Suppressor macrophage treated with lipopolysaccharide for 1 hour (primary cell): ENCODE measurements around the gene GJB2.
"Not testable (repeated sequence)": the region's sequence is repeated elsewhere in the genome, so short reads cannot be mapped to it uniquely, and the experiment has no call there.

Experiments
- DNase-seq, 3 donors: peaks; one replicate each; pipeline ENCODE4 v3.0.0-alpha.2; 2020 to 2022

GJB2 gene

DNA sequence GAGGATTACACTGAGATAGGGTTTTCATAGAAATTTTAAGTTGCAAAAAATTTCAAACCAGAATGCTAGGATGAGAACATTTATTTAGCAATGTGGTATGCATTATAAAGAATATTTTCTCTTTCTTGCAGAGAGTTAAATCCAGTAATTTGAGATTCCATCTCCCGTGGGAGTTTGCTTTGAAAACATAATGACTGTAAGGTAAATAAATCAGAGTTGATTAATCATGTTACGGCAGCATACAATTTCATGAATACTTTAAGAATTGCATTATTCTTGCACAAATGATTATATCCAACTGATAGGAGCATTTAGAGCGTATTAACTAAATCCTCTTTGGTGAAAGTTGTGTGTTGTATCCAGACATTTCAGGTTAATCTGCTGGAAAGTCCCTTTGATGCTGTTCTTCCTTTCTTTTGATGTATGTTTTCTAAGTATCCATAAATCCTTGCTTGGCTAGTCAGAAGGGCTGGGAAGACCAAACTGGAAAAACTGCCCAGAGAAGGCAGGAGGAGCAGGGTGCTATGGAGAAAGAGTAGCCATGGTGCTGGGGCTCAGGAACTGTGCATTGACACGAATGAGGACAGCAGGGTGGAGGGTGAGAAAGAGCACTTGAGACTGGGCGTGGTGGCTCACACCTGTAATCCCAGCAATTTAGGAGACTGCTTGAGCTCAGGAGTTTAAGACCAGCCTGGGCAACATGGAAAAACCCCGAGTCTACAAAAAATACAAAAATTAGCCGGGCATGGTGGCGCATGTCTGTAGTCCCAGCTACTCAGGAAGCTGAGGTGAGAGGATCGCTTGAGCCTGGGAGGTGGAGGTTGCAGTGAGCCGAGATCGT, 27.1 kb downstream of the GJB2 start:
- DNase-seq: no peak

DNA sequence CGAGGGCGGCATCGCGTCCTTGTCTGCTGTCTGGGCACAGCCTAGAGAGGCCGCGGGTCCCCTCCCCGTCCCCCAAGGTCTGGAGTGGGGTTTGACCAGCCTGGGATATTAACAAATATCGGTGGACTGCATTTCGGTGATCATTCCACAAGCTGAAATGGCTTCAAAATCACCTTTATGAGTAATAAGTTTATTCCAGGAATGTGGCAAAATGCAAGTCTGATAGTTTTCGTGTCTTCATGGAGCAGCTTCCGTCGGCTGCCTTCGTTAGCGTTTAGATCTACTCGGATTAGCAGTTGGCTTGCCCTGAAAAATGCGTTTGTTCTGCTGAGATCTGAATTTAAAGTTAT, 30.8 kb downstream of the GJB2 start:
- DNase-seq: no peak

DNA sequence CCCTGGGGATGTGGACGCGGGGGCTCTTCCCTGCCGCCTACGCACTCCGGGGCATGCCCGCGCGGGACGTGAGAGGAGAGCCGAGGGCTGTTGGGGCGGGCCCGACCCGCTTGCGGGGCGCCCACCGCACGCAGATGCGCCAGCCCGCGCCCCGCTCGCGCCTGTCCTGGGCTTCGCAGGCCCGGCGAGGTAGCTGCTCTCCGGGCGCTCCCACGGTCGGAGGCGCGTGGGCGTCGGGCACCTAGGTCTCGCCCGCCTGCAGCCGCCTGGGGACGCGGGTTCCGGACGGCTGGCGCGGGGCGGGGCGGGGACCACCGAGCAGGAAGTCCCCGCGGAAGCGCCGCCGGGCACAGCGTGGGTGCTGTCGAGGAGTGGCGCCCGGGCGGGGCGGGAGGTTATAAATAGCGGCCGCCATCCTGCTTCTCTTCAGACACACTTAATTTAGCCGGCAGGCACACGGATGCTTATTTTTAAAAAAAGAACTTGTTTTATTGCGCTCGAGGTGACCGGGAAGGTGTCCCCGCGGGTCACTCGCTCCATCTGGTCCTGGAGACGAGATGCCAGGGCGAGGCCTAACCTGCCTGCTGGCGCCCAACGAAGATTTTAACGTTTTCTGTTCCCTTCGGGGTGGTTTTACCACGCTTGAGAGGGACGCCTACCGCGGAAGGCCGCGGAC, 31.3 kb downstream of the GJB2 start:
- DNase-seq: peak; percentile 38 to 81 (median 62)

DNA sequence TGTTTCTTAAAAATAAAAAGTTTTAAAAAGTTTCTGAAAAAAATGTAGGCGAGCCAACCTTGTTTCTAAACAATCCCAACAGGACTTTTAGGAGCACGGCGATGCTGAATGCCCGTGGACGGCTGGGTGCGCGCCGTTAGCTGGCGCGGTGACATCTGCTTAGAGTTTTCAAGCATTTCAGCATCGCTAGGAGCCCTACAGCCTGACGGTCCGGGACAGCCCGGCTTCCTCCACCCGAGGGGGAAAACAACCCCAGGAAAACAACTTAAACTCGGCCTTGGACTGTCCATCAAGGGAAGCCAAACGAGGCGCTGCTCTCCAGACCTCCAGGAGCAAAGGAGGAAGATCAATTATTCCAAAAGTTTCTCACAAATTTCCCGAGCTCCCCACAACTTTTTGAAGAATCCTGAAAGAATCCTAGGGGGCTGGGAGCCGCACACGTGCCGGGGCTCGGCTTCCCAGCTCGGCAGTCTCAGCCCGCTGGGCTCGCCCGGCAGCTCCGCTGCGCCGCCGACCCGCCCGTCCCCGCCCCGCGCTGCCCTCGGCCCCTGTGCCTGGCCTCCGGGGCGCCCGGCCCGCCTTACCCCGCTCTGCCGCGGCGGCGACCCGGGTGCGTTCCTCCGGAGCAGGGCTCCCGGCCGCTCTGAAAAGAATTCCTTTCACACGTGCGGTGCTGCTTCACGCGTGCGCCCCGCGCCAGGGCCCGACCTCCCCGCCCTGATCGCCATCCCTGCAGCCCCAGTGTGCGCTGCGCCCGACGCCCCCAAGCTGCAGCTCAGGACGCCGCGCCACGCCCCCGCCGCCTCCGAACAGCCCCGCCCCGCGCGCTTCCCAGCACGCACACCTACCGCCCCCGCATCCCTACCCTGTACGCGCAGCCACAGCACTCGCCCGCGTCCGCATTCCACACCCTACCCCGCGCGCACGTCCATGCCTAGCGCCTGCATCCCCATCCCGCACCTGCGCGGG, 32.1 kb downstream of the GJB2 start, which contains the start of gene GJA3:
GJA3 (minus strand) TSS at position 747 of the 969 bp plus-strand sequence. CDS start 17,764 bp downstream, outside the sequence.
- DNase-seq: peak in 2 of 3 donors; percentile 34 to 56

DNA sequence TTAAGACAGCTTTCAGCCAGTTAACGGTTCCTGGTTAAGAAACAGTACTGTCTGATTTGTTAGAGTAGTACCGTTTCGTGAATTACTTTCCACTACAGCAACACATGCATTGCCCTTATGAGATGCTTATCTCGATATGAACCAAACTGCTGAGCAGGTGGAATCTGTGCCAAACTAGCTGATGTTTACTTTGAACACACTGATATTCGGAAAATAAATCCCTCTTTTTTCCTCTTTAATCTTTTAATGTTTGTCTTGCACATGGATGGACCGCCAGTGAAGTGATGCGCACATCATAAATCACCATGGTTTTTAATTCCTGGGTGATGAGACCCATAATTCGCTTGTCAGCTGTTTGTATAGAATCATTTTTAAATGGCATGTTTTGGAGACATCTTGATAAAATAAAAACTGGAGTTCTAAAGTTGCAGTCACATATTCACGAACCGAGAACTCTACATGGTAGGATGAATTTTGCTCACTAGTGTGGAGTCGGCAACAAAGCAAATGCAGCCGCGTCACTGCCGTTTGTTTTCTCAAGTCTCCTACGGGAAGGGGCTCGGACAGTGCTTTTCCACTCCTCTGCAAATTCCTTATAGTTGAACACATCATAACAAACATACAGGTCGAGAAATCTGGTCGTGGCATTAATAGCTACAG, 33.0 kb downstream of the GJB2 start:
- DNase-seq: no peak

DNA sequence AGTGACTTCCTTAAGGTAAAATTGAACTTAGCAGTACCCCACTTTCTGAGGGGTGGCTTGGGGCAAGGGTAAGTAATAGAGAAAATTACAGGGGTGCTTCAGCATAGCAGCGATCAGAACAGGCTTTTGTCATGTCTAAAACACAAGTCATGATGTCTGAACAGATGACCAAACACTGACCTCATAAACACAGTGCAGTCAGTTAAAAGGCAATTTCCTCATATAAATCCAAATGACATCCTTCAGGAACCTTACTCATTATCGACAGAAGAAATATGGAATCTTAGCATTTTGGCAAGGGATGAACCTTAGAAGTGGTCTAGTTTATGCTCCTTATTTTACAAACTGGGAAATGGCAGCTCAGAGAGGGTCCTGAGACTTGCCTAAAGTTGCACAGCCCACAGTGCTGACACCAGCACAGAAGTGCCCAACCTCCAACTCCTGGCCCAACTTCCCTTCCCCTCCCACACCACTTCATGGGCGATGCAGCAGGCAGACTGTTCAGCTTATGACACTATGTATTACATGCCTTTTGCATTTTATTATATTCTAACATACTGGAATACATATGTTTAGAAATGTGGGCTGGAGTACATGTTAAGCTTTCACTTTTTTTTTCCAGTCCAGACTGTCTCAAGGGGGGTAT, 35.5 kb downstream of the GJB2 start:
- DNase-seq: peak; percentile 74 to 76 (median 75)

DNA sequence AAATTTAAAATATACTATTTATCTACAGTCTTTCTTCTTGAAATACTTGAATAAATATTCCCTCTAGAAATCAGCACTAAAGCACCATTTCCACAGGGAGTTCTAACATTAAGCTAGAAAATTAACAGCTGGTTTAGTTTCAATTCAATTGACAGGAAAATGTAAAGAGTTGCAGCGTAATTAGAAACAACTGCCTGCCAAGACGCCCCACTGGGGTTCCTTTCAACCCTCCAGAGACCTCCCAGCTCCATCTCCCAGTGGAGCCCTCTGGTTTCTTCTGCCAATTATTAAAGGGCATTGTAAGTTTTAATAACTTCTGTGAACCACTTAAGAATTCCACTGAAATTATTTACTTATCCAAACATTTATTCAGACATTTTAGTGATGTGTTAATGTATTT, 36.0 kb downstream of the GJB2 start:
- no peak for DNase-seq

DNA sequence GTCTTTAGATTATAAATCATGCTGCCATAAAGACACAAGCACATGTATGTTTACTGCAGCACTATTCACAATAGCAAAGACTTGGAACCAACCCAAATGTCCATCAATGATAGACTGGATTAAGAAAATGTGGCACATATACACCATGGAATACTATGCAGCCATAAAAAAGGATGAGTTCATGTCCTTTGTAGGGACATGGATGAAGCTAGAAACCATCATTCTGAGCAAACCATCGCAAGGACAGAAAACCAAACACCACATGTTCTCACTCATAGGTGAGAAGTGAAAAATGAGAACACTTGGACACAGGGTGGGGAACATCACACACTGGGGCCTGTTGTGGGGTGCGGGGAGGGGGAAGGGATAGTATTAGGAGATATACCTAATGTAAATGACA, 39.4 kb downstream of the GJB2 start:
- DNase-seq: not testable (repeated sequence)

DNA sequence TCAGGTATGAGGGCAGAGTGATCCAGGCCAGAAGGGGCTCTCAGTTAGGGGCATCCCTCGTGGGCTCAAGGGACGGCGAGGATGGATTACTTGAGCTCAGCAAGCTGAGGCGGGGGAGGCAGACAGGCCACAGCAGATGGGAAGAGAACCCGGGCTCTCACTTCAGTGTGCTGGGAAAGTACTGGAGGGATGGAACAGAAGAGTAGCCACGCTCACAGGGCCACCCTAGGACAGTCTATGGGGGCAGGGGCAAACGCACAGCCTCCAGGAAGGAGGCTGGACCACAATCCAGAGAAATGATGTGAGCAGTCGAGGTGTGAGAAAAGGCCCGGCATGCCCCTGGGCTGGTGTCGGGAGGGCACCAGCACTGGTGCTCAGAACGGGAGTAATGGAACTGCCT, 41.1 kb downstream of the GJB2 start:
- DNase-seq: no peak

DNA sequence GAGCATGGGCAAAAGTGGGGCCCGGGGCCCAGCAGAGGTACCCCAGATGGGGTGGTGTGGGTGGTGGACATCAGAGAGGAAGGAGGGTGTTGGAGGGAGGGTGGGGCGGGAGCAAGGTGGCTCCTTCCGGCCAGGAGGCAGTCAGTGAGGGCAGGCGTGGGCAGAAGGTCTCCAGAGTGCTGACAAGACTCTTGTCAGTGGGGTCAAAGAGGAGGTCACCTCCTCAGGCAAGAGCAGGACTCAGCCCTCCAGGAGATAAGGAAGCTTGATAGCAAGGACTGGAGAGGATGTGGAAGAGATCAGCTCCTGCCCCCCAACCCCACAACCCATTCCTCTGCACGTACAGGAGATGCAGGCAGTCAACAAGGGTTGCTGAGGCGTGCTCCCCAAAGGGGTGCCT, 41.7 kb downstream of the GJB2 start:
- no peak for DNase-seq

DNA sequence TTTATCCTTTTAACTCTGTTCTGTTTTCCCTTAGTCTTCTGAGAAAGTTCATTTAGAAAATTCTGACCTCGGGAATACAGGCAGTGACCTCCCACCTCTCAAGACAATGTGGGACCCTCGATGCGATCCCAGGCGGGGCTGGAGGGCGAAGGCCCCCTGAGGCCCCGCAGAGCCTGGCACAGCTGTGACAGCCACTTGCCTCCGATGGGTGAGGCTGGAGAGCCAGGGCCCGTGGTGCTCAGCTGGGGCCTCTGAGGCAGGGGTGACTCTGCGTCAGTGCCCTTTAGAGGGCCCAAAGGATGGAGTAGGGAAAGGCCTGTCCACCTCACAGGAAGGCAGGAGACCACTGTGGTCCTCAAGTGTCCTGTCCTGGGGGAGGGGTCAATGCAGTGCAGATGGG, 42.2 kb downstream of the GJB2 start:
- DNase-seq: no peak

DNA sequence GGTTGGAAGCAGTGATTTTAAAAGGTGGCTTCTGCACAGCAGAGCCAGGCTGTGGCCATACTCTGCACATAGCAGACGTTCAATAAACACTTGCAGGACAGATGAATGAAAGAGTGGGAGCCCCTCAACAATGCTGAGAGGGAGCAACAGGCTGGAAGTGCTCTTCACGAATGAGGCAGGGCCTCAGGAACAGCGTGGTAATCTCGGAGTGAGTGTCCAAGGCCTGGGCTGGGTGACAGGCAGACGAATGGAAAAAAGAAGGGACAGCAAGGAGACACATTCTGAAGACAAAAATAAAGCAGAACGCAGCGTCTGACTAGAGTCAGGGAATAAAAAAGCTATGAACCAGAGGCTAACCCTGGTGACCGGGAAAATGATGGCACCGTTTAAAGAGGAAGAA, 43.0 kb downstream of the GJB2 start:
- DNase-seq: no peak

DNA sequence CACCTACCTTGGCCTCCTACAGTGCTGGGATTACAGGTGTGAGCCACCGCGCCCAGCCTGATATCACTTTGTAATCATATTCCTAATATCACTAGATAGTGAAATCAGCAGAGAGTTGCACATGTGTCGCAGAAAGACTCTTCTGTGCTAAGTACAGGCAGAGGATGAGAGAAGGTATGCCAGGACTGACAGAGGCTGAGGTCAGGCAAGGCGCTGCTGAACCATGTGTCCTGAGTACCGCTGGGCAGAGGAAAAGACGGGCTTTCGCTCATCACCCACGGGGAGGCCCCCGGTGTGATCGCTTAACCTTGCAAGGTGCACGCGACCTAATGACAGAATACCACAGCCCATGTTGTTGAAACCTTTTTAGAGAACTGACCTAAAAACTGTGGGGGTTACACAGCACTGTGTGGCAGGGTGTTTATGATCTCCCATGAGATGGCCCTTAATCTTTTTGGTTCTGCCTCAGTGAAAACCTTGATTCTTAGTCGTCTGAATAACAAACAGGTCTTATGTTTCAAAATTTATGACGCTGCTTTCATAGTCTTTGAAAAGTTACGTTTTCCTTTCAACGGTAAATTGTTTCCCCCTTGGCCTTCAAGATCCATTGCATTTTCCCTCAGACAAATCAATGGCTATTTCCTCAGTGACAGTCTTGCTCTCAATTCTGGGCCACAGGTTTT, 44.1 kb downstream of the GJB2 start:
- DNase-seq: no peak

DNA sequence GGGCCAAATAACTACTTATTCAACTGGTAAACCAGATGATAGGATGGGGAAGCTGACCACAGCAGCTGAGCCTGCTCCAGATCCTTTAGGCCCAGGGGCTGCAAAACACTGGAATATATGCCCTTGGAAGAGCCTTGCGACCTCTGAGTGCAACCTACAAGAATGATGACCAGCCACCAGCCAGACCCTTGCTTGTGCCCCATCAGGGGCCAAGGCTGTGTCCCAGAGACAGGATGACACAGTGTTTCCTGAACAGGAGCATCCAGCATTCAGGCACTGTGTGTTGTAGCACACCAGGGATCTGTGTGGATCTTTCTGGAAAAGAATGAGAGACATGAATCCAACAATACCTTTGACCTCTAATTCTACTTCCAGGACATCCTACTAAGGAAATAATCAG, 46.4 kb downstream of the GJB2 start:
- DNase-seq: no peak

DNA sequence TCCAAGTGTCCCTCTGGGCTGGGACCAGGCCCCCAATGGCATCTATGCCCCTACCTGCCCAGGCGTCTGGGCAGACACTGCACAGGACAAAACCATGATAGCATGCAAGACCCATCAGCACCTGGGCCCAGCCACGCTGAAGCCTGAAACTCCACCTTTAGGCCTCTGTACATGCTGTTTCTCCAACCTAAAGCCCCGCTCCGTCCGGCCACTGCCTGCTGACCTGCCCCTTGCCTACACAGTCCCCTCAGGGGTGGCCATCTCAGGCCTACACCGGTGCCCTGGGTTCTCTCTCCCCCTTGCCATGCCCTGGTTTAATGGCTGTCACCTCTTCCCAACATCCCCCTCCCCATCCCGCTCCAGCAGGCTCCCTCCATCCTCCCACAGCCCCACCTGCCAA, 47.2 kb downstream of the GJB2 start:
- DNase-seq: no peak

DNA sequence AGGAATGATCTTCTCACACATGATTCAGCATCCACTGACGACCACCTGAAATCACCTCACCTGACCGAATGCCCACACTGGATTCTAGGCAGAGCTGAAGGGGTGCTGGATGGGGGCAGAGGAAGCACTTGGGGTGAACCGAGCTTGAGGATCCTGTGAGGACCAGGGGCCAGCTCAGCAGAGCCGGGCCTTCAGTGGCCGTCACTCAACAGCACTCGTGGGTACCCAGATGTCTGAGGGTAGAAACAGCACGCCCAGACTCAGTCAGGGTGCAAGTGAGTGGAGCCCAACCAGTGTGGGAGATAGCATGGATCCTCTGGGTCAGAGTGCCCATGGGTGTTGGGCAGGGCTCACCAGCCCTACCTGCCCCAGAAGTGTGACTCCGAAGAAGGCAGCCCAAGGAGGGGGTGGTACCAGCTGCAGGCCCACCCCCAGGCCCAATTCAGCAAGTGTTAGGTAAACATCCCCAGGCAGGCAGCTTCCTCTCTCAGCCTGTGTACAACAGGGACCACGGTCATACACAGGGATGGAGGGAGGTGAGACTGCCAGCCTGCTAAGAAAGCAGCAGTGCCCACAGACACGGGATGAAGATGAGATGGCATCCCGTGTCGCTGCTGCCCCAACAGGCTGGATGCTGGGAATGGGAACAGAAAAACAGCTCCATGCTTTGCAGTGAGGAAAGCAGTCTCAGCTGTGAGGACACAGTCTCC, 48.4 kb downstream of the GJB2 start:
- no peak for DNase-seq

DNA sequence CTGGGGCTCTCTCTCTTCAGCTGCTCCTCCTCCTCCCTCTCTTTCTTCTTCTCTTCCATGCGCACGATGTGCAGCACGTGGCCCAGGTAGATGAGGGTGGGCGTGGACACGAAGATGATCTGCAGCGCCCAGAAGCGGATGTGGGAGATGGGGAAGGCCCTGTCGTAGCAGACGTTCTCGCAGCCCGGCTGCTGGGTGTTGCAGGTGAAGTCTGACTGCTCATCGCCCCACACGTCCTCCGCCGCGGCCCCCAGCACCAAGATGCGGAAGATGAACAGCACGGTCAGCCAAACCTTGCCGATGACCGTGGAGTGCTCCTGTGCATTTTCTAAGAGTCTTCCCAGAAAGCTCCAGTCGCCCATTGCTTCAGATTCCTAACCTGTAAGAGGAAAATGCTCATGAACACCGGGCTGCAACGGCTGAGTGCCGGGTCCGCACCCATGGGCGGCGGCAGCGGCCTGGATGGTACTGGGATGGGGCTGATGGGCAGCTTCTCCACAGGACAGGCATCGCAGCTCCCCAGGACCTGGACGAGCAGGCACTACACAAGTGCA, 49.7 kb downstream of the GJB2 start:
- no peak for DNase-seq

DNA sequence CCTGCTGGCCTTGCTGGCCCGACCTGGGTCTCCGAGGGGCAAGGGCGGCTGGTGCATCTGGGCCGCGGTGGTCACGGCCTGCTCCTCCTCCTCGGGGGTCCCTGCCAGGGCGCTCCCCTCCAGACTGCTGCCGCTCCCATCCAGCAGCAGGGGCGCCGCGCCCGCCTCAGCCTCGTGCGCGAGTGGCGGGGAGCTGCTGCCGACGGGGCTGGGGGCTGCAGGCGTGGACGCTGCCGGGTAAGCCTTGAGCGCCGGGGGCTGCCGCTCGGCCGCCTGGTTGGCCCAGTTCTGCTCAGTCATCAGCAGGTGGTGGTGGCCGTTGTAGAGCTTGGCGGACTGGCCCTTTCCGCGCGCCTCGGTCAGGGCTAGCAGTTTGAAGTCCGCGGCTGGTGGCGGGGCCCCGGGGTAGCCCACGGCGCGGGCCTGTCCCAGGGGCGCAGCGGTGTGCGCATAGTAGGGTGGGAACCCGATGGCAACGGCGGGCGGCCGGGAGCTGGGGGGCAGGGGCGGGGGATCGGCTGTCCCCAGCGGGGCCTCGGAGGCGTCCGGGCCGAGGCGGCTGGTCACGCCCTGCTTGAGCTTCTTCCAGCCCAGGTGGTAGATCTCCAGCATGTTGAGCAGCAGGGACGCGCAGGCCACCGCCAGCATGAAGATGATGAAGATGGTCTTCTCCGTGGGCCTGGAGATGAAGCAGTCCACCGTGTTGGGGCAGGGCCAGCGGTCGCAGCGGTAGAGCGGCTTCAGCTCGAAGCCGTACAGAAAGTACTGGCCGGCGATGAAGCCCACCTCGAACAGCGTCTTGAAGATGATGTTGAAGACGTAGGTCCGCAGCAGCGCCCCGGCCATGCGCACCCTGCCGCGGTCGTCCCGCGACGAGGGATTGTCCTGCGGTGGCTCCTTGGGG, 50.5 kb downstream of the GJB2 start:
- peak in 1 of 3 donors; percentile 12 for DNase-seq

DNA sequence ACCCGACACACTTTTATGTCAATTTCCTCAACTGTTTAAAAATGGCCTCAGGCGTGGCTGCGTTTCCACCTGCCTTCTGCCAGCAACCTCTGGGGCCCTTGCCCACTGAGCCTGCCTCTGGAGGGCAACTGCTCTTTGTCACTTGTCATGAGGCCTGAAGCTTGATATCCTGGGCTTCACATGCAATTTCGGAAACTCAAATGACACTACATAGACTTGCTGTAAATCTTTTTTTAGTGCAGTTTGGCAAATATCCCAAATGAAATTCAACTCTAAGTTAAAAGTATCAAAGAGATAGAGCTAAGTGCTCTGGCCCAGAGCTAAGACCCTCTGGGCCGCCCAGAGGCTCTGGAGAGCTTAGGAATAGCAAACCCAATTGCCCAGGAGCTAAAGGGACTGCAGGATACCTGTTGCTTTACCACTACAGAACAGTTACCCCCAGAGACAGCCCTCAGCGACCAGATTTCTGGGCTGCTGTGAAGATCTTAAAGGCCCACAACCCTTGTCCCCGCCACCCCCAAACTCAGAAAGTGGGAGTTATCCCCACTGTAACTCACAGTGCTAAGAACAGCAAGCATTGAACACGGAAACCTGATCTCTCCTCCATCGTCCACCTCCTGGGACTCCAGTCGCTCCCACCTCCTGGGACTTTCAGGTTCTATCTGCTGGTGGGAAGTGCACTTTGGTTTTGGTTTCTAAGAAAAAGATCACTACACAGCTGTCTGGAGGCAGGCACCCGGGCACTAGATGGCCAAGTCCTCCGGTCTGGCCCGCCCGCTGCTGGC, 51.3 kb downstream of the GJB2 start:
- no peak for DNase-seq
